A673 (cell line): Measurements from ENCODE around the gene OR1L8. TPM values are rescaled to one million over a fixed set of nuclear protein-coding genes. Genes with fewer than 3 reads are reported as not detected.
"Not testable (repeated sequence)": the region's sequence is repeated elsewhere in the genome, so short reads cannot be mapped to it uniquely, and the experiment has no call there.

ENCODE experiments used
- Bru-seq: library from RNA; stranded (reverse); fragments of 400-500 nt; gene quantifications from one replicate; lab custom pipeline; 2021; lab: Mats Ljungman, UMichigan
- BruChase-seq, 2 experiments: library from RNA; stranded (reverse); fragments of 400-500 nt; gene quantifications; one replicate each; lab custom pipeline; 2021; lab: Mats Ljungman, UMichigan
- BruUV-seq: library from RNA; stranded (reverse); fragments of 400-500 nt; replicated peaks from 2 replicates; lab custom pipeline; 2021; lab: Mats Ljungman, UMichigan
- CTCF ChIA-PET: fragments of 300-600 bp; sonication (Branson Sonifier 250); formaldehyde crosslinking; loops from one replicate; lab custom pipeline; 2022; ENCODE audit warnings: antibody characterized with exemption; lab: Charles Lee
- POLR2A ChIA-PET: fragments of 300-600 bp; sonication (Branson Sonifier 250); formaldehyde crosslinking; loops from one replicate; lab custom pipeline; 2022; ENCODE audit warnings: antibody characterized with exemption; ENCODE audit not compliant: low non-redundant PET; lab: Charles Lee
- DNase-seq: peaks from one replicate; pipeline ENCODE4 v3.0.0-alpha.2; 2015; ENCODE audit warnings: low spot score
- H3K27ac ChIP-seq: fragments of 200-600 bp; sonication (generic); 2 replicates; pipeline ENCODE4 v1.5.1; 2016; ENCODE audit warnings: mixed run types, low read depth, mild to moderate bottlenecking, mixed read lengths, antibody characterized with exemption, low read length; ENCODE audit not compliant: poor library complexity, severe bottlenecking
- H3K27me3 ChIP-seq: fragments of 200-600 bp; sonication (generic); replicated peaks from 2 replicates; pipeline ENCODE4 v1.6.1; 2017; ENCODE audit warnings: mixed run types, low read depth, mild to moderate bottlenecking, mixed read lengths, antibody characterized with exemption, low read length; ENCODE audit not compliant: insufficient read depth, poor library complexity
- H3K36me3 ChIP-seq: fragments of 200-600 bp; sonication (generic); 2 replicates; pipeline ENCODE4 v1.6.1; 2016; ENCODE audit warnings: mixed run types, mild to moderate bottlenecking, mixed read lengths, antibody characterized with exemption, low read length; ENCODE audit not compliant: insufficient read depth, poor library complexity, severe bottlenecking
- H3K4me1 ChIP-seq: fragments of 200-600 bp; sonication (generic); 2 replicates; pipeline ENCODE4 v1.6.1; 2017; ENCODE audit warnings: mixed run types, mild to moderate bottlenecking, mixed read lengths, antibody characterized with exemption, low read length; ENCODE audit not compliant: insufficient read depth, poor library complexity, severe bottlenecking
- H3K4me3 ChIP-seq: fragments of 200-600 bp; sonication (generic); 2 replicates; pipeline ENCODE4 v1.5.1; 2016; ENCODE audit warnings: low read depth, mixed run types, mild to moderate bottlenecking, mixed read lengths, low read length; ENCODE audit not compliant: poor library complexity, severe bottlenecking
- H3K9me3 ChIP-seq: fragments of 200-600 bp; sonication (generic); 2 replicates; pipeline ENCODE4 v1.6.1; 2016; ENCODE audit warnings: mixed run types, low read depth, mild to moderate bottlenecking, mixed read lengths, antibody characterized with exemption, low read length; ENCODE audit not compliant: poor library complexity, severe bottlenecking
- CTCF ChIP-seq: fragments of 300-800, 200-600 bp; sonication (generic); conservative IDR thresholded peaks from 2 replicates; pipeline ENCODE4 v1.5.1; 2017; ENCODE audit warnings: low read depth, mild to moderate bottlenecking, antibody characterized with exemption, low read length, moderate library complexity, mixed read lengths
- EZH2 ChIP-seq: fragments of 200-600 bp; sonication (generic); IDR thresholded peaks from 2 replicates; pipeline ENCODE4 v1.6.1; 2017; ENCODE audit warnings: borderline replicate concordance, low read depth, mild to moderate bottlenecking, mixed read lengths, antibody characterized with exemption, low read length; ENCODE audit not compliant: poor library complexity, severe bottlenecking
- intact Hi-C: fragments of 100-400 bp; cut with micrococcal nuclease; formaldehyde crosslinking; loops from one replicate; pipeline ENCODE4 v1.10.0; 2022; ENCODE audit not compliant: unreplicated experiment
- long read RNA-seq: library from polyadenylated mRNA; stranded (forward); transcript quantifications from one replicate; pipeline ENCODE4 v2.0.0, GENCODE V29; 2022
- total RNA-seq: library from RNA; stranded (reverse); gene quantifications from 2 replicates; pipeline ENCODE4 v1.2.3, GENCODE V29; 2021

OR1L8 gene
- not detected in 2 replicates for total RNA-seq
- Bru-seq, nascent RNA, result percentile 14 among the genes with signal in this experiment
- percentile 16 among the genes with signal in this experiment for BruChase-seq, experiment 1, labeled RNA remaining after a 2-hour chase
- BruChase-seq, experiment 2, labeled RNA remaining after a 6-hour chase, result percentile 11 among the genes with signal in this experiment
- long read RNA-seq, result 0 reads

GRCh38 chr9:122583284-122583683 is at the start of gene OR1L8:
Gene OR1L8 (minus strand): TSS chr9:122583384. CDS start chr9:122568477, 14,907 bp downstream.
- H3K36me3 ChIP-seq, CTCF ChIA-PET, DNase-seq, H3K9me3 ChIP-seq, H3K4me1 ChIP-seq, POLR2A ChIA-PET, intact Hi-C loops, H3K27me3 ChIP-seq, H3K4me3 ChIP-seq, BruUV-seq, H3K27ac ChIP-seq: not testable (repeated sequence)

GRCh38 chr9:122619996-122620395 is 36.8 kb upstream of the OR1L8 start:
- intact Hi-C loops, result no loop called here
- Histone ChIP-seq H3K27ac (no peak overlapping the region), H3K4me1 (no peaks in the 10 kb centered on the region), H3K4me3 (no peak overlapping the region), H3K27me3 (peaks cover 6% of the 10 kb centered on the region), H3K9me3 (no peaks in the 10 kb centered on the region), H3K36me3 (no peaks in the 10 kb centered on the region)
- ChIA-PET CTCF (no interaction called here), POLR2A (no interaction called here)
- no TSS peak for BruUV-seq
- TF ChIP-seq CTCF (no peak), EZH2 (no peak)
- DNase-seq, result no peak

- POLR2A ChIA-PET, result no interaction called here
- intact Hi-C loops, result no loop called here
These were observed 31.2 kb upstream of the OR1L8 start, which contains the start of gene OR1Q1 for GRCh38 chr9:122614362-122614761. Gene OR1Q1 (plus strand): TSS chr9:122614738. CDS start chr9:122614738, 0 bp downstream.

More at GRCh38 chr9:122614362-122614761, 31.2 kb upstream of the OR1L8 start, which contains the start of gene OR1Q1:
- no peak for TF ChIP-seq CTCF
- CTCF ChIA-PET, result no interaction called here
- H3K27ac ChIP-seq, result no peak within 1 kb of the TSS
- H3K4me3 ChIP-seq, result no peak within 1 kb of the TSS
- DNase-seq, result no peak
- no TSS peak for BruUV-seq
- H3K27me3 ChIP-seq, result peaks cover 12% of the 10 kb centered on the region
- no peaks in the 10 kb centered on the region for H3K4me1 ChIP-seq
- H3K36me3 ChIP-seq, result no peaks in the 10 kb centered on the region
- H3K9me3 ChIP-seq, result no peaks in the 10 kb centered on the region
